IMR-90 (cell line): ENCODE measurements around the gene PF4V1. TPM values are rescaled to one million over a fixed set of nuclear protein-coding genes. Genes with fewer than 3 reads are reported as not detected.

Experiments
- ATAC-seq: fragments of 200-7000 bp; cut with Tn5 transposase; 2 replicates; pipeline ENCODE4 v1.9.1; 2020; ENCODE audit warnings: low read depth, mild to moderate bottlenecking, moderate library complexity
- BruUV-seq: library from RNA; stranded (reverse); fragments of 400-500 nt; replicated peaks from 2 replicates; lab custom pipeline; 2021; lab: Mats Ljungman, UMichigan
- CTCF ChIA-PET: fragments of 300-600 bp; formaldehyde crosslinking; extraction: SDS; loops from one replicate; lab custom pipeline; 2021; ENCODE audit warnings: antibody characterized with exemption; lab: Yijun Ruan, JAX
- POLR2A ChIA-PET: fragments of 300-600 bp; sonication (Branson Sonifier 250); formaldehyde crosslinking; loops from one replicate; lab custom pipeline; 2022; ENCODE audit warnings: antibody characterized with exemption; ENCODE audit not compliant: unreplicated experiment; lab: Charles Lee
- DNase-seq: peaks from one replicate; pipeline ENCODE4 v3.0.0; 2013
- H2AFZ ChIP-seq: replicated peaks from 2 replicates; pipeline ENCODE3; 2013; ENCODE audit warnings: low read length, mild to moderate bottlenecking; ENCODE audit not compliant: poor library complexity
- H2AK5ac ChIP-seq: 2 replicates; pipeline ENCODE4 v1.6.1; 2013; ENCODE audit warnings: low read depth, low read length, inconsistent platforms
- H2AK9ac ChIP-seq: replicated peaks from 2 replicates; pipeline ENCODE3; 2013; ENCODE audit warnings: mild to moderate bottlenecking, low read depth, low read length, moderate library complexity; ENCODE audit not compliant: poor library complexity
- H2BK120ac ChIP-seq: 2 replicates; pipeline ENCODE4 v1.6.1; 2013; ENCODE audit warnings: low read depth, low read length, inconsistent platforms
- H2BK15ac ChIP-seq: 3 replicates; pipeline ENCODE4 v1.6.1; 2013; ENCODE audit warnings: low read depth, low read length, inconsistent platforms
- H2BK20ac ChIP-seq: 2 replicates; pipeline ENCODE4 v1.6.1; 2013; ENCODE audit warnings: low read depth, mild to moderate bottlenecking, inconsistent platforms, low read length, moderate library complexity
- H2BK5ac ChIP-seq: 2 replicates; pipeline ENCODE4 v1.6.1; 2013; ENCODE audit warnings: mild to moderate bottlenecking, low read depth, low read length, inconsistent platforms; ENCODE audit not compliant: poor library complexity, severe bottlenecking
- H3K14ac ChIP-seq: replicated peaks from 2 replicates; pipeline ENCODE4 v1.6.1; 2013; ENCODE audit warnings: low read depth, low read length, inconsistent platforms
- H3K18ac ChIP-seq: 2 replicates; pipeline ENCODE4 v1.6.1; 2013; ENCODE audit warnings: low read depth, low read length, control low read depth
- H3K23ac ChIP-seq: 2 replicates; pipeline ENCODE4 v1.6.1; 2013; ENCODE audit warnings: low read depth, low read length, inconsistent platforms
- H3K27ac ChIP-seq: 2 replicates; pipeline ENCODE4 v1.5.1; 2013; ENCODE audit warnings: mild to moderate bottlenecking, control low read depth, low read length; ENCODE audit not compliant: insufficient read depth
- H3K27me3 ChIP-seq: 2 replicates; pipeline ENCODE4 v1.6.1; 2013; ENCODE audit warnings: low read length; ENCODE audit not compliant: control insufficient read depth, insufficient read depth
- H3K36me3 ChIP-seq: 2 replicates; pipeline ENCODE4 v1.6.1; 2013; ENCODE audit warnings: low read length, mixed read lengths; ENCODE audit not compliant: control insufficient read depth, insufficient read depth
- H3K4ac ChIP-seq: 2 replicates; pipeline ENCODE4 v1.6.1; 2013; ENCODE audit warnings: low read depth, low read length, inconsistent platforms
- H3K4me1 ChIP-seq: 2 replicates; pipeline ENCODE4 v1.6.1; 2013; ENCODE audit warnings: low read length, mixed read lengths; ENCODE audit not compliant: control insufficient read depth, insufficient read depth
- H3K4me2 ChIP-seq: 2 replicates; pipeline ENCODE4 v1.6.1; 2013; ENCODE audit warnings: low read depth, mild to moderate bottlenecking, control low read depth, low read length, moderate library complexity
- H3K4me3 ChIP-seq: 2 replicates; pipeline ENCODE4 v1.5.1; 2013; ENCODE audit warnings: low read depth, mild to moderate bottlenecking, control low read depth, low read length, moderate library complexity; ENCODE audit not compliant: insufficient read depth
- H3K56ac ChIP-seq: 2 replicates; pipeline ENCODE4 v1.6.1; 2013; ENCODE audit warnings: low read length, inconsistent platforms; ENCODE audit not compliant: insufficient read depth; ENCODE audit errors: extremely low read depth
- H3K79me1 ChIP-seq, 2 experiments: 2 replicates each; pipeline ENCODE4 v1.6.1; 2013; ENCODE audit warnings: low read length in 2 of 2, inconsistent platforms in 1 of 2, low read depth in 1 of 2
- H3K9ac ChIP-seq: 2 replicates; pipeline ENCODE4 v1.6.1; 2013; ENCODE audit warnings: low read depth, low read length, control low read depth
- H3K9me1 ChIP-seq: 2 replicates; pipeline ENCODE4 v1.6.1; 2013; ENCODE audit warnings: low read length, inconsistent platforms; ENCODE audit not compliant: insufficient read depth
- H3K9me3 ChIP-seq: 2 replicates; pipeline ENCODE4 v1.6.1; 2013; ENCODE audit warnings: low read length; ENCODE audit not compliant: control insufficient read depth, insufficient read depth
- H4K20me1 ChIP-seq: 2 replicates; pipeline ENCODE4 v1.6.1; 2013; ENCODE audit warnings: low read length, inconsistent platforms; ENCODE audit not compliant: insufficient read depth
- H4K5ac ChIP-seq: 2 replicates; pipeline ENCODE4 v1.6.1; 2013; ENCODE audit warnings: mild to moderate bottlenecking, low read depth, low read length, control low read depth
- H4K8ac ChIP-seq, 2 experiments: 2 replicates each; pipeline ENCODE4 v1.6.1; 2013; ENCODE audit warnings: low read depth in 2 of 2, low read length in 2 of 2, control low read depth in 1 of 2, inconsistent platforms in 1 of 2
- H4K91ac ChIP-seq: 2 replicates; pipeline ENCODE4 v1.6.1; 2013; ENCODE audit warnings: low read depth, low read length, inconsistent platforms; ENCODE audit not compliant: insufficient read depth
- BHLHE40 ChIP-seq: fragments of 150-350 bp; IDR thresholded peaks from 2 replicates; pipeline ENCODE4 v1.6.1; 2016; ENCODE audit warnings: mild to moderate bottlenecking, low read depth, low read length
- CEBPB ChIP-seq: IDR thresholded peaks from 2 replicates; pipeline ENCODE4 v1.6.1; 2012; ENCODE audit warnings: low read depth, low read length, improper control_type of control experiment
- CHD1 ChIP-seq: IDR thresholded peaks from 2 replicates; pipeline ENCODE4 v1.6.1; 2012; ENCODE audit warnings: low read depth, low read length, improper control_type of control experiment
- FOS ChIP-seq: fragments of 150-350 bp; IDR thresholded peaks from 2 replicates; pipeline ENCODE4 v1.6.1; 2016; ENCODE audit warnings: low read depth, low read length
- MAFK ChIP-seq: IDR thresholded peaks from 2 replicates; pipeline ENCODE4 v1.6.1; 2012; ENCODE audit warnings: low read depth, low read length, improper control_type of control experiment
- MAZ ChIP-seq: IDR thresholded peaks from 2 replicates; pipeline ENCODE4 v1.6.1; 2012; ENCODE audit warnings: low read depth, mild to moderate bottlenecking, low read length, improper control_type of control experiment, moderate library complexity, borderline replicate concordance
- MXI1 ChIP-seq: IDR thresholded peaks from 2 replicates; pipeline ENCODE4 v1.6.1; 2012; ENCODE audit warnings: low read depth, mild to moderate bottlenecking, low read length, moderate library complexity, borderline replicate concordance
- NFE2L2 ChIP-seq: fragments of 150-350 bp; IDR thresholded peaks from 2 replicates; pipeline ENCODE4 v1.6.1; 2016; ENCODE audit warnings: low read depth, mild to moderate bottlenecking, low read length
- POLR2A ChIP-seq: IDR thresholded peaks from 2 replicates; pipeline ENCODE4 v1.6.1; 2012; ENCODE audit warnings: mild to moderate bottlenecking, low read depth, low read length
- RAD21 ChIP-seq: IDR thresholded peaks from 2 replicates; pipeline ENCODE4 v1.6.1; 2012; ENCODE audit warnings: low read length, improper control_type of control experiment
- RCOR1 ChIP-seq: IDR thresholded peaks from 2 replicates; pipeline ENCODE4 v1.6.1; 2012; ENCODE audit warnings: mild to moderate bottlenecking, low read length, improper control_type of control experiment; ENCODE audit not compliant: insufficient replicate concordance
- RFX5 ChIP-seq: IDR thresholded peaks from 2 replicates; pipeline ENCODE4 v1.8.0; 2012; ENCODE audit warnings: low read depth, mild to moderate bottlenecking, low read length, moderate library complexity
- SMC3 ChIP-seq: fragments of 150-350 bp; IDR thresholded peaks from 2 replicates; pipeline ENCODE4 v1.6.1; 2016; ENCODE audit warnings: low read depth, mild to moderate bottlenecking, antibody characterized with exemption, low read length, moderate library complexity
- WGBS, 2 experiments: methylation state at CpG; one replicate each; pipeline versions ENCODE4 v1.1.5 to v1.1.7; 2013; ENCODE audit warnings: missing lambda C conversion rate in 2 of 2; ENCODE audit not compliant: insufficient read length in 1 of 2; ENCODE audit errors: extremely low coverage in 2 of 2; 5-methylcytosine and 5-hydroxymethylcytosine counted together
- dilution Hi-C: fragments of 300-500 bp; cut with HindIII; formaldehyde crosslinking; loops from one replicate; pipeline ENCODE4 v1.14.3; 2018; ENCODE audit warnings: low sequenced_read_pairs; ENCODE audit not compliant: unreplicated experiment
- in situ Hi-C: fragments of 300-500 bp; cut with MboI; formaldehyde crosslinking; loops from 3 replicates; pipeline ENCODE4 v1.14.3; 2019; ENCODE audit warnings: low sequenced_read_pairs, inconsistent platforms, mixed read lengths
- intact Hi-C: fragments of 100-400 bp; cut with micrococcal nuclease; formaldehyde crosslinking; loops from 2 replicates; pipeline ENCODE4 v1.10.0; 2022
- polyA plus RNA-seq, 3 experiments: library from polyadenylated mRNA; depleted of rRNA; stranded (reverse); fragments of >200 nt; gene quantifications; 2 replicates each; pipeline ENCODE4 v1.2.3, GENCODE V29; 2012; ENCODE audit warnings: low replicate concordance in 1 of 3
- total RNA-seq: library from RNA; depleted of rRNA; stranded (reverse); fragments of >200 nt; gene quantifications from 2 replicates; pipeline ENCODE4 v1.2.3, GENCODE V29; 2012
- TF ChIP-seq, protein P1 (sequence below): fragments of 150-350 bp; IDR thresholded peaks from 2 replicates; pipeline ENCODE4 v1.6.1; 2016; ENCODE audit warnings: low read depth, mild to moderate bottlenecking, low read length, moderate library complexity, borderline replicate concordance
- TF ChIP-seq, protein P2 (sequence below): fragments of 150-350 bp; IDR thresholded peaks from 2 replicates; pipeline ENCODE4 v1.6.1; 2017; ENCODE audit warnings: mild to moderate bottlenecking, antibody characterized with exemption, low read length, low read depth
- TF ChIP-seq, protein P3 (sequence below): conservative IDR thresholded peaks from 2 replicates; pipeline ENCODE4 v1.5.1; 2012; ENCODE audit warnings: mild to moderate bottlenecking, low read depth, low read length, improper control_type of control experiment

The PF4V1 gene
- total and polyA plus RNA-seq, 2 of the 4 experiments (the other 2 are of a cell fraction), result not detected

DNA sequence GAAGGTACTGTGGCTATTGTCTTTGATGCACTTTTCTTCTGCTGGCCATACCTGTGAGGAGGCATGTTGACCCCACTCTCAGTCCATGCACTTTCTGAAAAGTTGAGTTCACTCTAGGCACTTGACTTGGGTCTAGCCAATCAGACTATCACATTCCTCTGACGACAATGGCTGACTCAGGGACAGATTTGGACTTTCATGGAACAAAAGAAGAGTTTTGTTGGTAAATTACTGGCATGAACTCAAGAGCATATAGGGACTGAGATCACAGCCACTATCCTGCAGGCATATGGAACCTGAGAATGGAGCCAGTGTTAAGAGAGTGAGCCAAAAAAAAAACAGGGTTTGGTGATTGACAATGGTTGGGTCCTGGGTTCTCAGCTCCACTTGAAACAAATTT is 41.3 kb upstream of the PF4V1 start:
- Histone ChIP-seq H2BK120ac (no peak overlapping the region), H3K4me1 (0 out of 2 replicates have a peak, but pooled peaks cover 1% of the 10 kb centered on the region), H2AK5ac (no peak overlapping the region), H4K91ac (no peak overlapping the region), H3K56ac (no peak overlapping the region), H3K14ac (no peak overlapping the region), H3K27me3 (peaks cover 2% of the 10 kb centered on the region; the same call in 1 of the 2 replicates), H3K79me1 (no peaks in the 10 kb centered on the region), H2BK20ac (no peak overlapping the region), H3K18ac (no peak overlapping the region), H3K9me1 (no peaks in the 10 kb centered on the region), H3K4me2 (no peak overlapping the region), H4K20me1 (no peaks in the 10 kb centered on the region; the same call in 1 of the 2 replicates), H3K4me3 (no peak overlapping the region), H3K36me3 (no peaks in the 10 kb centered on the region), H3K9ac (no peak overlapping the region), H3K4ac (no peak overlapping the region), H2BK5ac (no peak overlapping the region), H3K23ac (no peak overlapping the region), H3K27ac (no peak overlapping the region), H2AK9ac (no peak overlapping the region), H2BK15ac (no peak overlapping the region), H4K5ac (no peak overlapping the region), H3K9me3 (no peaks in the 10 kb centered on the region), H2AFZ (no peak overlapping the region), H4K8ac (no peak overlapping the region)
- TF ChIP-seq RFX5 (no peak), CHD1 (no peak), MAZ (no peak), RAD21 (no peak), FOS (no peak), MXI1 (no peak), CEBPB (no peak), MAFK (no peak), POLR2A (no peak), BHLHE40 (no peak), NFE2L2 (no peak), RCOR1 (no peak), SMC3 (no peak)
- TF ChIP-seq, protein P1, sequence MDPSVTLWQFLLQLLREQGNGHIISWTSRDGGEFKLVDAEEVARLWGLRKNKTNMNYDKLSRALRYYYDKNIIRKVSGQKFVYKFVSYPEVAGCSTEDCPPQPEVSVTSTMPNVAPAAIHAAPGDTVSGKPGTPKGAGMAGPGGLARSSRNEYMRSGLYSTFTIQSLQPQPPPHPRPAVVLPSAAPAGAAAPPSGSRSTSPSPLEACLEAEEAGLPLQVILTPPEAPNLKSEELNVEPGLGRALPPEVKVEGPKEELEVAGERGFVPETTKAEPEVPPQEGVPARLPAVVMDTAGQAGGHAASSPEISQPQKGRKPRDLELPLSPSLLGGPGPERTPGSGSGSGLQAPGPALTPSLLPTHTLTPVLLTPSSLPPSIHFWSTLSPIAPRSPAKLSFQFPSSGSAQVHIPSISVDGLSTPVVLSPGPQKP, result no peak
- TF ChIP-seq, protein P2, sequence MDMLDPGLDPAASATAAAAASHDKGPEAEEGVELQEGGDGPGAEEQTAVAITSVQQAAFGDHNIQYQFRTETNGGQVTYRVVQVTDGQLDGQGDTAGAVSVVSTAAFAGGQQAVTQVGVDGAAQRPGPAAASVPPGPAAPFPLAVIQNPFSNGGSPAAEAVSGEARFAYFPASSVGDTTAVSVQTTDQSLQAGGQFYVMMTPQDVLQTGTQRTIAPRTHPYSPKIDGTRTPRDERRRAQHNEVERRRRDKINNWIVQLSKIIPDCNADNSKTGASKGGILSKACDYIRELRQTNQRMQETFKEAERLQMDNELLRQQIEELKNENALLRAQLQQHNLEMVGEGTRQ, result no peak
- TF ChIP-seq, protein P3, sequence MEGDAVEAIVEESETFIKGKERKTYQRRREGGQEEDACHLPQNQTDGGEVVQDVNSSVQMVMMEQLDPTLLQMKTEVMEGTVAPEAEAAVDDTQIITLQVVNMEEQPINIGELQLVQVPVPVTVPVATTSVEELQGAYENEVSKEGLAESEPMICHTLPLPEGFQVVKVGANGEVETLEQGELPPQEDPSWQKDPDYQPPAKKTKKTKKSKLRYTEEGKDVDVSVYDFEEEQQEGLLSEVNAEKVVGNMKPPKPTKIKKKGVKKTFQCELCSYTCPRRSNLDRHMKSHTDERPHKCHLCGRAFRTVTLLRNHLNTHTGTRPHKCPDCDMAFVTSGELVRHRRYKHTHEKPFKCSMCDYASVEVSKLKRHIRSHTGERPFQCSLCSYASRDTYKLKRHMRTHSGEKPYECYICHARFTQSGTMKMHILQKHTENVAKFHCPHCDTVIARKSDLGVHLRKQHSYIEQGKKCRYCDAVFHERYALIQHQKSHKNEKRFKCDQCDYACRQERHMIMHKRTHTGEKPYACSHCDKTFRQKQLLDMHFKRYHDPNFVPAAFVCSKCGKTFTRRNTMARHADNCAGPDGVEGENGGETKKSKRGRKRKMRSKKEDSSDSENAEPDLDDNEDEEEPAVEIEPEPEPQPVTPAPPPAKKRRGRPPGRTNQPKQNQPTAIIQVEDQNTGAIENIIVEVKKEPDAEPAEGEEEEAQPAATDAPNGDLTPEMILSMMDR, result no peak
- no TSS peak for BruUV-seq
- no CpG with 5 or more reads among the region's 1 CpG for WGBS, 2 experiments
- dilution Hi-C loops (no loop called here), in situ Hi-C loops (no loop called here), intact Hi-C loops (no loop called here)
- CTCF ChIA-PET, result no interaction called here
- ATAC-seq, result no peak
- POLR2A ChIA-PET, result no interaction called here
- no peak for DNase-seq
